ENCODE results near the gene NAP1L4. TPM values are rescaled to one million over a fixed set of nuclear protein-coding genes. Genes with fewer than 3 reads are reported as not detected.

The NAP1L4 gene
- total RNA-seq, 1 donor from 2014 or later: 224 TPM

- Mint-ChIP-seq H3K36me3 (ENCODE audit: low read depth) (no peaks in the 10 kb centered on the region), H3K9me3 (no peaks in the 10 kb centered on the region), H3K27ac (ENCODE audit: unreplicated experiment) (no peak overlapping the region), H3K4me1 (no peaks in the 10 kb centered on the region), H3K4me3 (no peak overlapping the region), H3K27me3 (ENCODE audit: low read depth) (no peaks in the 10 kb centered on the region)
- no peak for DNase-seq (ENCODE audit: low read depth, low spot score)
- no peak for TF ChIP-seq CTCF (conservative IDR thresholded peaks at IDR 0.05)
These were observed 23.7 kb upstream of the NAP1L4 start for GRCh38 chr11:3015796-3016195.

- no peak overlapping the region for H3K4me3 Mint-ChIP-seq
- H3K9me3 Mint-ChIP-seq: no peaks in the 10 kb centered on the region
- TF ChIP-seq CTCF (conservative IDR thresholded peaks at IDR 0.05): no peak
- H3K4me1 Mint-ChIP-seq: no peaks in the 10 kb centered on the region
- no peaks in the 10 kb centered on the region for H3K36me3 Mint-ChIP-seq (ENCODE audit: low read depth)
- no peak overlapping the region for H3K27ac Mint-ChIP-seq (ENCODE audit: unreplicated experiment)
- no peak for DNase-seq (ENCODE audit: low read depth, low spot score)
- no peaks in the 10 kb centered on the region for H3K27me3 Mint-ChIP-seq (ENCODE audit: low read depth)
These were observed 22.8 kb upstream of the NAP1L4 start for GRCh38 chr11:3014943-3015342.

GRCh38 chr11:3014057-3014938 is 22.2 kb upstream of the NAP1L4 start:
- Mint-ChIP-seq H3K36me3 (ENCODE audit: low read depth) (no peaks in the 10 kb centered on the region), H3K27me3 (ENCODE audit: low read depth) (no peaks in the 10 kb centered on the region), H3K27ac (ENCODE audit: unreplicated experiment) (no peak overlapping the region), H3K9me3 (no peaks in the 10 kb centered on the region), H3K4me1 (no peaks in the 10 kb centered on the region), H3K4me3 (no peak overlapping the region)
- no peak for DNase-seq (ENCODE audit: low read depth, low spot score)
- no peak for TF ChIP-seq CTCF (conservative IDR thresholded peaks at IDR 0.05)

- Mint-ChIP-seq H3K9me3 (no peaks in the 10 kb centered on the region), H3K4me3 (no peak overlapping the region), H3K4me1 (no peaks in the 10 kb centered on the region), H3K27ac (ENCODE audit: unreplicated experiment) (no peak overlapping the region), H3K27me3 (ENCODE audit: low read depth) (no peaks in the 10 kb centered on the region), H3K36me3 (ENCODE audit: low read depth) (no peaks in the 10 kb centered on the region)
- DNase-seq (ENCODE audit: low read depth, low spot score): no peak
- TF ChIP-seq CTCF (conservative IDR thresholded peaks at IDR 0.05): no peak
These were observed 20.1 kb upstream of the NAP1L4 start for GRCh38 chr11:3011891-3012885.

GRCh38 chr11:3010521-3011275 is 18.6 kb upstream of the NAP1L4 start:
- no peaks in the 10 kb centered on the region for H3K36me3 Mint-ChIP-seq (ENCODE audit: low read depth)
- H3K27ac Mint-ChIP-seq (ENCODE audit: unreplicated experiment): no peak overlapping the region
- H3K4me3 Mint-ChIP-seq: no peak overlapping the region

More at GRCh38 chr11:3010521-3011275, 18.6 kb upstream of the NAP1L4 start:
- no peak for DNase-seq (ENCODE audit: low read depth, low spot score)
- TF ChIP-seq CTCF (conservative IDR thresholded peaks at IDR 0.05): no peak
- no peaks in the 10 kb centered on the region for H3K9me3 Mint-ChIP-seq
- no peaks in the 10 kb centered on the region for H3K4me1 Mint-ChIP-seq
- no peaks in the 10 kb centered on the region for H3K27me3 Mint-ChIP-seq (ENCODE audit: low read depth)

Data from neural crest cell (in vitro differentiated cells).